Caki2 (cell line): ENCODE measurements around the gene CBX3. TPM values are rescaled to one million over a fixed set of nuclear protein-coding genes. Genes with fewer than 3 reads are reported as not detected.
"Not testable (repeated sequence)": the region's sequence is repeated elsewhere in the genome, so short reads cannot be mapped to it uniquely, and the experiment has no call there.

Source experiments
- DNase-seq: peaks from one replicate; pipeline ENCODE4 v3.0.0-alpha.2; 2015; ENCODE audit warnings: low read depth
- in situ Hi-C: cut with HindIII; loops from 2 replicates; pipeline ENCODE4 v1.10.0; 2016; ENCODE audit warnings: low sequenced_read_pairs, low pct_unique_long_range_greater_than_20kb, mixed read lengths
- total RNA-seq: library from RNA; depleted of rRNA; stranded (reverse); fragments of >200 nt; shearing (Covaris generic); gene quantifications from 2 replicates; pipeline ENCODE4 v1.2.3, GENCODE V29; 2014; ENCODE audit warnings: low replicate concordance; rRNA removed

The CBX3 gene
- total RNA-seq, 1 experiment from 2014 or later: 250 TPM

DNA sequence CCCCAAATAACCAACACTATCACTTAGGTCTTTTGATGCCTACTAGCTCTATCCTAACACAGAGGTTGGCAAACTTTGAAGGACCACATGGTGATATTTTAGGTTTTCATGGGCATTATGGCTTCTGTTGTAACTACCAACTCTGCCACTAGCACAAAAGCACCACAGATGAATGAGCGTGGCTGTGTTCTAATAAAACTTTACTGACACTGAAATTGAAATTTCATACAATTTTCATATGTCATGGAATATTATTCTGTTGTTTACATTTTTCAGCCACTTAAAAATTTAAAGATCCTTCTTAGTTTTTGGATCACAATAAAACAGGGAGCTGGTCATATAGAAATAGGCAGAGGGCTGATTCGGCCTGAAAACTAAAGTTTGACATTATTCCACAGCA is 26.4 kb downstream of the CBX3 start:
- no peak for DNase-seq
- in situ Hi-C loops: no loop called here

DNA sequence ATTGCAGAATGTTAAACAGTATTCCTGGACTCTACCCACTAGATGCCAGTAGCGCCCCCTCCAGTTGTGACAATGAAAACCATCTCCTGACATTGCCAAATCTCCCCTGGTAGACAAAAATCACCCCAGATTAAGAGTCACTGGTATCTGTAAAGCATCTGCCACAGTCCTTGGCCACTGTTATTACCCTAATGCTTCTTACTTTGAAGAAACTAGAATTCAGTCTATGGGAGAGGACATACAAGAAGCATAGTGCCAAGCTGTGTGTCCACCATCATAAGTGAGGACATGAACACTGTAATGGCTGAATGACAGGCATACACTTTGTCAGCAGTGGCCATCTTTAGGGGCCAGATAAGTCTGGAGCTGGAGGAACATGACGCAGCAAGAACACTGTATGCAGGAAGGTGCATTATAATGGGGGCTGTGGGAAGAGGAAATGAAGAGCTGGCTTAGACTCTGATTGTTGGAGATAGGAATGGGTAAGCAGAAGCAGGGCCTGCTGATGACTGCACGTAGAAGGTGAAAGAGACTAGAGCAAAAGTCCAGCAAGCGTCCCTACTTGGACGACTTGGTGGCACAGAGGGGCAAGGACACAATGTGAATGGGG is 32.5 kb downstream of the CBX3 start:
- in situ Hi-C loops: no loop called here
- DNase-seq: no peak

DNA sequence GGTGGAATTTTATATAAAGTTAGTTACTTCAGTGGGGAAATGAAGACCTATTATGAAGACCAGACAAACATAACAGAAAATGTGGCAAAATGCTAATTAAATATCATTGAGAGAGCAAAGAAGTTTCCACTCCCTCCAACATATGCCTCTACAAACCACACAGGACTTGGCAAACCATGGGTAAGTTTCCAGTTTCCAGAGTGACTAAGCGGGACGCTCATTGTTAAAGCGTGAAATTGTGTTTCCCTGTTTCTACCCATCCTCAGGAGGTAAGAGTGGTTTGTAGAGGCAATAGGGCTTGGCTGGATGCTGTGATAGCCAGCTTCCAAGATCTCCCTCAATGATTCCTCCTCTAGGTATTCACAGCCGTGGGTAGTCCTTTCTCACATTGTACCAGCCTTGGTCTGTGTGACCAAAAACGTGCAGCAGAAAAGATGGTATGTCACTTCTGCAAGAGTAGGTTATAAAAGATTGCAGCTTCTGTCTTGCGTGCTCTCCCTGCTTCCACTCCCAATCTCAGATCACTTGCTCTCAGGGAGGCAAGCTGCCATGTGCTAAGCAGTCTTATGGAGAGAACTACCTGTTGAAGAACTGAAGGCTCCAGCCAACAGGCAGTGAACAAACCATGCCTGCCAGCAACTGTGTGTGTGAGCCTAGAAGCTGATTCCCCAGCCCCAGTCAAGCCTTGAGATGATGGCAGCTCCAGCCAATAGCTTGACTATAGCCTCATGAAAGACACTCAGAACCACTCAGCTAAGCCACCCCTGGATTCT is 35.7 kb downstream of the CBX3 start:
- DNase-seq: no peak

DNA sequence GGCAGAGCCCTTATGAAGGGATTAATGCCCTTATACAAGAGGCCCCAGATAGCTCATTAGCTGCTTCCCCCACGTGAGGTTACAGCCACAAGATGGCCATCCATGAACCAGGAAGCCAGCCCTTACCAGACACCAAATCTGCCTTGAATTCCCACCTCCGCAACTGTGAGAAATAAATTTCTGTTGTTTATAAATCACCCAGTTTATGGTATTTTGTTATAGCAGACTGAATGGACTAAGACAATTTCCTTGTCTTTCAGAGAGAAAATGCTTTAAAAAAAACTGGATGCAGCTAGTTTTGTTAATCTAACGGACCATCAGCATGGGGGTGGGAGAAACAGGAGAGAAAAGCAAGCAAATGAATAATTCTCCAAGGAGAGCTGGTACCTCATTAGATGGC is 36.5 kb downstream of the CBX3 start:
- in situ Hi-C loops: no loop called here
- DNase-seq: no peak

More for the DNA sequence above, 35.7 kb downstream of the CBX3 start:
- in situ Hi-C loops: no loop called here

DNA sequence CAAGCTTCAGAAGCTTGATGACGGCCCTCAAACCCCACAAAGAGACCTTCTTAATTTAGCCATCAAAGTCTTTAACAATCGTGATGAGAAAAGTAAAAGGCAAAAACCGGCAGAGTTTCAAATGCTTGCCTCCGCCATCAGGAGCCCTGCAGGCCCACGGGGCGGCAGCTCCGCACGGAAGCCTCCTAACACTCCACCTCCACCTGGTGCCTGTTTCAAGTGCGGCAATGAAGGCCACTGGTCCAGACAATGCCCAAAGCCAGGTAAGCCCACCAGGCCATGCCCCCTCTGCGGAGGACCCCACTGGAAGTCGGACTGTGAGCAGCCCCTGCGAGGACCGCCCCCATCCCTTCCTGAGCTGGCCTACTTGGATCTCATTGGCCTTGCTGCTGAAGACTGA is 43.6 kb downstream of the CBX3 start:
- DNase-seq: no peak
- in situ Hi-C loops: no loop called here

DNA sequence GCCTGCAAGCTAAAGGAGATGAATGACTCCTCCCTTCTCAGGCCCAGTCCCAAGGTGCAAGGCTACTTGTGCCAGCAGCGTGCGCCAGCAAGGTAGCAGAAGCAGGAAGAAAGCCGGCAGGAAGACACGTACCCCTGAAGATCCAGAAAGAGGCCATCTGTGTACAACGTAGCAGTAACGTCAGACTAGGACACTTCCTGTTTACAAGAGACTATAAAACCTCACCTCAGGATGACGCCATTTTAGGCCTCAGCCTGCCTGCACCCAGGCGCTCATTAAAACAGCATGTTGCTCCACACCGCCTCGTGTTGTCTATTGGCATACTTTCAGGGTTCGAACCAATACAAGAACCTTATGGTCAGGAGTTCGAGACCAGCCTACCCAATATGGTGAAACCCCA is 48.7 kb downstream of the CBX3 start:
- no peak for DNase-seq
- in situ Hi-C loops: no loop called here

DNA sequence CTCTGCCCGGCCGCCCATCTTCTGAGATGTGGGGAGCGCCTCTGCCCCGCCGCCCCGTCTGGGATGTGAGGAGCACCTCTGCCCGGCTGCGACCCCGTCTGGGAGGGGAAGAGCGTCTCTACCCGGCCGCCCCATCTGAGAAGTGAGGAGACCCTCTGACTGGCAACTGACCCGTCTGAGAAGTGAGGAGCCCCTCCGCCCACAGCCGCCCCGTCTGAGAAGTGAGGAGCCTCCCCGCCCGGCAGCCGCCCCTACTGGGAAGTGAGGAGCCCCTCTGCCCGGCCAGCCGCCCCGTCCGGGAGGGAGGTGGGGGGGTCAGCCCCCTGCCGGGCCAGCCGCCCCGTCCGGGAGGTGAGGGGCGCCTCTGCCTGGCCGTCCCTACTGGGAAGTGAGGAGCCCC is 60.3 kb downstream of the CBX3 start:
- DNase-seq, in situ Hi-C loops: not testable (repeated sequence)

Other genes starting within 250 kb of the CBX3 start
- 88.0 and 99.4 TPM in 2 replicates for gene NFE2L3, start 49.5 kb upstream of the CBX3 start, total RNA-seq
- gene HNRNPA2B1, start 999 bp upstream of the CBX3 start, total RNA-seq: 167 and 170 TPM in 2 replicates
- 17.9 and 24.4 TPM in 2 replicates for gene SNX10, start 90.1 kb downstream of the CBX3 start, total RNA-seq